ENCODE data around the gene HACD2.

Gene HACD2

DNA sequence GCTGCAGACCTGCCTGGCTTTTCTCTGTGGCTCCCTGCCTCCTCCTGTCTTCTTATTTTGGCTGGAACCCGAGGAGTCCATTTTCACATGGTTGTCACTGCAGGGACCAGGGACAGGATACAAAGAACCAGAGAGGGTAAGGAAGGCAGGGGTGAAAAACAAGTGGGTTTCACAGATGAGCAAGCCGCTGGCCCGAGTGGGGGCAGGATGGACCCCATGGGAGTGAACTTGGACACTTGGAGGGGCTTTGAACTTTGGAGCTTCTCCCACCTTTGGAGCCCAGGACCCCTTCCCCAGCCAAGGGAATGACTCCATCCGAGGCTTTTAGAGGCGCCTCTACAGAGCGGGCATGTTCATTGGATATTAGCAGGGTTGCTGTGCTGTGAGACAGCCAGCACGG is 109.1 kb downstream of the HACD2 start:
- Histone ChIP-seq H3K4me1 (ENCODE audit: control insufficient read depth, insufficient read depth, low read length) (no peaks in the 10 kb centered on the region), H3K27ac (ENCODE audit: insufficient read depth, low read depth, low read length, poor library complexity, severe bottlenecking) (no peak overlapping the region), H3K36me3 (ENCODE audit: control insufficient read depth, insufficient read depth, low read length) (no peaks in the 10 kb centered on the region), H3K9me3 (ENCODE audit: control insufficient read depth, low read length) (no peaks in the 10 kb centered on the region), H3K4me3 (ENCODE audit: insufficient read depth, low read depth, low read length) (no peak overlapping the region), H3K27me3 (ENCODE audit: control insufficient read depth, insufficient read depth, low read length, poor library complexity, severe bottlenecking) (no peaks in the 10 kb centered on the region)
- 91 to 93% methylated on average over 6 of the region's 7 CpGs for WGBS, 2 experiments

DNA sequence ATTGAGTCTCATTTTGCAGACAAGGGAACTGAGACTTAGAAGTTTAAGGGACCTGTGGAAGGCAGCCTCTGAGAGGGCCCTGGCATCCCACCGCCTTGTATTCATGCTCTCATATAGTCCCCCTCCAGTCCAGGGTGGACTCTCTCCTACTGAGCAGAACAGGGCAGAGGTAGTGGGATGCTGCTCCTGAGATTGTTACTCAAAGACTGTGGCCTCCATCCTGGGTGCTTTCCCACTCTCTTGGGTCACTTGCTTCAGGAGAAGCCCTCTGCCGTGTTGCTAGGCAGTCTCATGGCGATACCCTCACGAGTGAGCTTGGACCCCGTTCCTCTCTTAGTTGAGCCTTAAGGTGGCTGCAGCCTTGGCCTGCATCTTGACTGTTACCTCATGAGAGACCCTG is 113.7 kb downstream of the HACD2 start:
- Histone ChIP-seq H3K4me1 (ENCODE audit: control insufficient read depth, insufficient read depth, low read length) (no peaks in the 10 kb centered on the region), H3K9me3 (ENCODE audit: control insufficient read depth, low read length) (no peaks in the 10 kb centered on the region), H3K4me3 (ENCODE audit: insufficient read depth, low read depth, low read length) (no peak overlapping the region), H3K36me3 (ENCODE audit: control insufficient read depth, insufficient read depth, low read length) (no peaks in the 10 kb centered on the region), H3K27ac (ENCODE audit: insufficient read depth, low read depth, low read length, poor library complexity, severe bottlenecking) (no peak overlapping the region), H3K27me3 (ENCODE audit: control insufficient read depth, insufficient read depth, low read length, poor library complexity, severe bottlenecking) (no peaks in the 10 kb centered on the region)
- 92 to 95% methylated on average over 5 of the region's 5 CpGs for WGBS, 2 experiments

DNA sequence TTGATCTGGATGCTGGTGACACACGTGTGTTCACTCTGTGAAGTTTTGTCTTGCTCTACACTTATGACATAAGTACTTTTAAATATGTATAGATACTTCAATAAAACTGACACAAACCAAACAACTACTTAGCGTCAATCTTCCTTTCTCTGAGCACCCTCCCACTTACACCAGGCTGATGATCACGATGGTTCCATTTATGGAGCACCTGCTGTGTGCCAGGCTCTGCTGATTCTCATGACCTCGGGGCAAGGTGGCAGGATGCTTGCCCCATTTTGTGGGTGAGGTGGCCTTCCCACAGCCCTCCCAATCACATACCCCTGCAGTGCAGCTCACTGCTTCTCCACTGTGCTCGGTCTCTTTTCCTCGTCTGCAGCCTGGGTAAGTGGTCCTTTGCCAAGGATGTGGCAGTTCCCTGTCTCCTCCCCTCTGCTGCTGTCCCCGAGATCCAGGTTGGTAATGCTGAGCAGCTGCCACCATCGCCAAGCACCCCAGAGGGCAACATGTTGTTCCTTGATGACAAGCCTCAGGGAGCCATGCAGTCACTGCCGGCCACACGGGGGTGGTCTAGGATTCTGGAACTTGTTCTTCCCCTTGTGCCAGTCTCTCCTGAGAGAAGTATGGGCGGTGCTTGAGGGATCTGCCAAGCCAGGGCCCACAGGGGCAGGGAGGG is 115.4 kb downstream of the HACD2 start:
- WGBS, 2 experiments = 83 to 86% methylated on average over 10 to 11 of the region's 11 CpGs
- H3K27me3 ChIP-seq (ENCODE audit: control insufficient read depth, insufficient read depth, low read length, poor library complexity, severe bottlenecking) = no peaks in the 10 kb centered on the region

DNA sequence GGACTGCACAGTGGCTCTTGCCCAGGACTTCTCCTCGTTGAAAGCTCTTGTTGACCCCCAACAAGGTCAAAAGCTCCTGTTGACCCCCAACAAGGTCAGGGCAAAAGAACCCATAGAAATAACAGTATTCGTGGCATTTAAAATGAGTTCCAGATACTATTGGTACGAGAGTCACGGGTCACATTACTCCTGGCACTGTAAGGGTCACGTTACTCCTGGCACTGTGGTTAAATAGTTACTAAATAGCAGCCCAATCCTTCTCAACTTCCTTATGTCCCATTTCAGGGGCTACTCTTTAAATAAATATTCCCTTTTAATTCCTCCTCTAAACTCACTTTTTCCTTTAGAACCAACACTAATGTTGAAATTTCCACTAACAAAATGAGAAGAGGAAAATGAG is 117.8 kb downstream of the HACD2 start:
- H3K27me3 ChIP-seq (ENCODE audit: control insufficient read depth, insufficient read depth, low read length, poor library complexity, severe bottlenecking) = no peaks in the 10 kb centered on the region
- H3K9me3 ChIP-seq (ENCODE audit: control insufficient read depth, low read length) = no peaks in the 10 kb centered on the region
- no peak overlapping the region for H3K4me3 ChIP-seq (ENCODE audit: insufficient read depth, low read depth, low read length)
- no peaks in the 10 kb centered on the region for H3K4me1 ChIP-seq (ENCODE audit: control insufficient read depth, insufficient read depth, low read length)
- WGBS, 2 experiments = 91 to 95% methylated on average over 5 of the region's 5 CpGs
- no peaks in the 10 kb centered on the region for H3K36me3 ChIP-seq (ENCODE audit: control insufficient read depth, insufficient read depth, low read length)
- no peak overlapping the region for H3K27ac ChIP-seq (ENCODE audit: insufficient read depth, low read depth, low read length, poor library complexity, severe bottlenecking)

More for the DNA sequence above, 115.4 kb downstream of the HACD2 start:
- H3K9me3 ChIP-seq (ENCODE audit: control insufficient read depth, low read length) = no peaks in the 10 kb centered on the region
- H3K27ac ChIP-seq (ENCODE audit: insufficient read depth, low read depth, low read length, poor library complexity, severe bottlenecking) = no peak overlapping the region
- H3K4me3 ChIP-seq (ENCODE audit: insufficient read depth, low read depth, low read length) = no peak overlapping the region
- H3K36me3 ChIP-seq (ENCODE audit: control insufficient read depth, insufficient read depth, low read length) = no peaks in the 10 kb centered on the region
- H3K4me1 ChIP-seq (ENCODE audit: control insufficient read depth, insufficient read depth, low read length) = no peaks in the 10 kb centered on the region

DNA sequence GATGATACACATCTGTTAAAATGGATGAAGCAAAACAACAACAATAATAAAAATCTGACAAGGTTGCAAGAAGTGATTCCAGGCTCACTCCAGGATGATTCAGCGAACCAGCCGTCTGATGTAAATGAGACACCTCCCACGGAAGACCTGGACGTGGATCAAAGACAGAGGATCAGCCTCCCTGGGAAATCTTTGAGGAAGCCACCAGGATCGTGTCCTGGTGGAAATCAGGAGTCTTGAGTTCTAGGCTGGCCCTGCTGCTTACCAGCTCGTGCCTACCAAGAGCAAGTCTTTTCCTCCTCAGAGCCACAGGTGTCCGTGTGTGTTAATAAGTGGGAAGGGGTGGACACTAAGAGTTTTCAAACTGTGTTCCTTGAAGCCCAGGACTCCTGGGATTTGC is 120.6 kb downstream of the HACD2 start:
- H3K36me3 ChIP-seq (ENCODE audit: control insufficient read depth, insufficient read depth, low read length) = no peaks in the 10 kb centered on the region
- no peak overlapping the region for H3K27ac ChIP-seq (ENCODE audit: insufficient read depth, low read depth, low read length, poor library complexity, severe bottlenecking)
- H3K4me1 ChIP-seq (ENCODE audit: control insufficient read depth, insufficient read depth, low read length) = peaks cover 7% of the 10 kb centered on the region
- no peaks in the 10 kb centered on the region for H3K27me3 ChIP-seq (ENCODE audit: control insufficient read depth, insufficient read depth, low read length, poor library complexity, severe bottlenecking)
- WGBS, 2 experiments = 84 to 86% methylated on average over 7 of the region's 7 CpGs
- H3K9me3 ChIP-seq (ENCODE audit: control insufficient read depth, low read length) = no peaks in the 10 kb centered on the region
- H3K4me3 ChIP-seq (ENCODE audit: insufficient read depth, low read depth, low read length) = no peak overlapping the region

DNA sequence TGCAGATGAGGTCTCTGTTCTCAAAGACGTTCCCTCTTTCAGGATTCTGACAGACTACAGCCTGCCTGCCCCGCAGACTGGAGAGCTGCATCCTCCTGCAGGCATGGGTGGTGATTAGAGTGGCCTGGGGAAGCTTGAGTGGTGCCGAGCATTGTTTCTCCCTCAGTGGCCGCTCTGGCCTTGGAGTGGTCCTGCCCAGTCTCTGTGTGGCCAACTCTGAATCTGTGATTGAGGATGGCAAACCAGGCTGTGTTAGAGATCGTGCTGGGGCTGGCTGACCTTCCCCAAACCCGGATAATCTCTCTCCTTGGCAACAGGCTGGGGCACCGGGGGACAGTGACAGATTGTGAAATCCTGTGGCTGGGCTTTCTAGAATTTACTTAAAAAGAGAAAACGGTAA is 125.0 kb downstream of the HACD2 start:
- Histone ChIP-seq H3K27me3 (ENCODE audit: control insufficient read depth, insufficient read depth, low read length, poor library complexity, severe bottlenecking) (no peaks in the 10 kb centered on the region), H3K4me3 (ENCODE audit: insufficient read depth, low read depth, low read length) (no peak overlapping the region), H3K9me3 (ENCODE audit: control insufficient read depth, low read length) (no peaks in the 10 kb centered on the region), H3K36me3 (ENCODE audit: control insufficient read depth, insufficient read depth, low read length) (no peaks in the 10 kb centered on the region), H3K4me1 (ENCODE audit: control insufficient read depth, insufficient read depth, low read length) (peaks cover 10% of the 10 kb centered on the region), H3K27ac (ENCODE audit: insufficient read depth, low read depth, low read length, poor library complexity, severe bottlenecking) (peak overlapping the region; percentile 8)
- WGBS, 2 experiments = 40% methylated on average over 8 of the region's 8 CpGs

DNA sequence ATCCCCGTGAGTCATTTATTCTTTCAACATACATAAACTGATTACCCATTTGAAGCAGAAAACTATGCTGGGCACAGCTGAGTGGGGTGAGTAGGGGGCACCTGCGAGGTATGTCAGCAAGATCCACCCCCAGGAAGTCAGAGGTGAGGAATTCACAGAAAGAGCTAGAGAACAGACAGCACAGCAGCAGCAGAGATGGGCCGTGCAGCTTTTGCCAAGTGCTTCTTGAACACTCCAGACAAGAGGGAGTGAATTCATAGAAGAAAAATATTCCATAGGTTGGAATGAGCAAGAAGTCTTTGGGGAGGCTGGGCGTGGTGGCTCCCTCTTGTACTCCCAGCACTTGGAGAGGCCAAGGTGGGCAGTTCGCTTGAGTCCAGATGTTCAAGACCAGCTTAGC is 126.6 kb downstream of the HACD2 start:
- Histone ChIP-seq H3K27me3 (ENCODE audit: control insufficient read depth, insufficient read depth, low read length, poor library complexity, severe bottlenecking) (peaks cover 4% of the 10 kb centered on the region), H3K4me1 (ENCODE audit: control insufficient read depth, insufficient read depth, low read length) (peaks cover 10% of the 10 kb centered on the region), H3K9me3 (ENCODE audit: control insufficient read depth, low read length) (no peaks in the 10 kb centered on the region), H3K36me3 (ENCODE audit: control insufficient read depth, insufficient read depth, low read length) (no peaks in the 10 kb centered on the region), H3K4me3 (ENCODE audit: insufficient read depth, low read depth, low read length) (no peak overlapping the region), H3K27ac (ENCODE audit: insufficient read depth, low read depth, low read length, poor library complexity, severe bottlenecking) (no peak overlapping the region)
- WGBS, 2 experiments = 80 to 81% methylated on average over 5 of the region's 5 CpGs

DNA sequence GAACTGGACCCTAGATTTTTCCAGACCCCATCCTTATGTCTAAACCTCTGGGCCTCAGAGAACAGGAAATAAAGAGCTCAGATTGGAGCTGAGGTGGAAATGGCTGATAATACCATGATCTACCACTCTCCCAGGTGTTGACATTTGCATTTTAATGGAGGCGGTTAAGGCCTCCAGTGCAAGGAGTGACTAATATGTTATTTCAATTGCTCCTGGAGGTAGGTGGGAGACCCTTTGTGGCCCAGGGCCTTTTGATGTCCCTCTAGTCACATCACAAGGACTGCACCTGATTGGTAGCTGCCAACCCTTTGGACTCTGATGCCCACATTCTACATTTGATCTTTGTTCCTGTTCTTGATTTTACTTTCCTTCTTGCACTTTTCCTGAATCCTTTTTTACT is 127.0 kb downstream of the HACD2 start:
- H3K27ac ChIP-seq (ENCODE audit: insufficient read depth, low read depth, low read length, poor library complexity, severe bottlenecking) = no peak overlapping the region
- no peaks in the 10 kb centered on the region for H3K36me3 ChIP-seq (ENCODE audit: control insufficient read depth, insufficient read depth, low read length)
- H3K4me1 ChIP-seq (ENCODE audit: control insufficient read depth, insufficient read depth, low read length) = peaks cover 10% of the 10 kb centered on the region
- 77% methylated on average over 1 of the region's 1 CpG; no CpG with 5 or more reads in 1 of the 2 experiments for WGBS, 2 experiments
- H3K27me3 ChIP-seq (ENCODE audit: control insufficient read depth, insufficient read depth, low read length, poor library complexity, severe bottlenecking) = peaks cover 4% of the 10 kb centered on the region
- no peak overlapping the region for H3K4me3 ChIP-seq (ENCODE audit: insufficient read depth, low read depth, low read length)
- no peaks in the 10 kb centered on the region for H3K9me3 ChIP-seq (ENCODE audit: control insufficient read depth, low read length)

DNA sequence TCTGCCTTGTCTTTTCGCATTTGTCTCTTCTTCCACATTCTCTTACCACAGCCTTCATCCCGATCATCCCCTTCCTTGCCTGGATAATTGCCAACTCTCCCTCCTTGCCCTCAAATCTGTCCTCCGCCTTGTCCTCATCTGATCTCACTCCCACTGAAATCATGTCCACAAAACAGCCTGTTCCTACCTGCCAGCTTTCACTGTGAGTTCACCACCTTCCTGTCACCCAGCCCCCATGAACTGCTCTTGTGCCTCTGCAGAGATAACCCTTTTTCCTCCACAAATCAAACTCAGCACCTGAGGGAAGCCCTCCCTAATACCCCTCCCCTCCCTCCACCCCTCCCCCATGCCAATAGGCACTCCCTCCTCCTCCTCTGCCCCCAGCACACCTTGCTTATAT is 131.2 kb downstream of the HACD2 start:
- Histone ChIP-seq H3K4me1 (ENCODE audit: control insufficient read depth, insufficient read depth, low read length) (no peaks in the 10 kb centered on the region), H3K27ac (ENCODE audit: insufficient read depth, low read depth, low read length, poor library complexity, severe bottlenecking) (no peak overlapping the region), H3K9me3 (ENCODE audit: control insufficient read depth, low read length) (no peaks in the 10 kb centered on the region), H3K36me3 (ENCODE audit: control insufficient read depth, insufficient read depth, low read length) (no peaks in the 10 kb centered on the region), H3K27me3 (ENCODE audit: control insufficient read depth, insufficient read depth, low read length, poor library complexity, severe bottlenecking) (peaks cover 35% of the 10 kb centered on the region), H3K4me3 (ENCODE audit: insufficient read depth, low read depth, low read length) (no peak overlapping the region)
- WGBS, 2 experiments = 89 to 91% methylated on average over 3 of the region's 3 CpGs

DNA sequence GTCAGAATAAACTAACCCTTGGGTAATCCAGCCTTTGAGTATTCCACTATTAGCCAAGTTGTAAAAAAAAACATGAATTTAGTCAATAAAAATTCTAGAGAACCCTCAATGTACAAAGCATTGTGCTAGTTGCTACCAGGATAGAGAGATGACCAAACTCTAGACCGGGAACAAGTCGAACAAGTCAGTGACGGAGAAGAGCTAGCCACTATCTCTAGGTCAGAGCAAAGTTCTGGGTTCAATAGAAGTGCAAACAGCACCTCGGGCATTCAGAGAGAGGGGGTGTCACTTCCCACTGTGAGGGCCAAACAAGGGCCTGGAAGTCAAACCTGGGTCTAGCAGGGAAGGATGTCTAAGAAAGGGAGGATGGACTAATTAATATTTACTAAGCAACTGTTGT is 133.7 kb downstream of the HACD2 start:
- Histone ChIP-seq H3K4me3 (ENCODE audit: insufficient read depth, low read depth, low read length) (no peak overlapping the region), H3K27me3 (ENCODE audit: control insufficient read depth, insufficient read depth, low read length, poor library complexity, severe bottlenecking) (peaks cover 59% of the 10 kb centered on the region), H3K36me3 (ENCODE audit: control insufficient read depth, insufficient read depth, low read length) (no peaks in the 10 kb centered on the region), H3K4me1 (ENCODE audit: control insufficient read depth, insufficient read depth, low read length) (no peaks in the 10 kb centered on the region), H3K27ac (ENCODE audit: insufficient read depth, low read depth, low read length, poor library complexity, severe bottlenecking) (no peak overlapping the region), H3K9me3 (ENCODE audit: control insufficient read depth, low read length) (no peaks in the 10 kb centered on the region)
- WGBS, 2 experiments = 83 to 87% methylated on average over 4 of the region's 4 CpGs
